ENCODE measurements around the gene TTBK2.

GRCh38 chr15:42849836-42850235 lies 70.7 kb downstream of the TTBK2 start:
- TF ChIP-seq CTCF (optimal IDR thresholded peaks at IDR 0.05 in 1 of 3, IDR thresholded peaks at IDR 0.05 in 1 of 3, conservative IDR thresholded peaks at IDR 0.05 in 1 of 3; ENCODE audit: extremely low read depth in 1 of 3, insufficient read depth in 2 of 3, low read length in 3 of 3), result no peak
- TF ChIP-seq EZH2 (IDR thresholded peaks at IDR 0.05; ENCODE audit: low read length), result no peak

All from keratinocyte (primary cell).